HG03139 (cell line): Measurements from ENCODE around the gene CCDC57.

Source experiments
- ATAC-seq: cut with Tn5 transposase; IDR thresholded peaks from one replicate; pipeline ENCODE4 v1.9.1; 2021; ENCODE audit not compliant: unreplicated experiment

The CCDC57 gene

DNA sequence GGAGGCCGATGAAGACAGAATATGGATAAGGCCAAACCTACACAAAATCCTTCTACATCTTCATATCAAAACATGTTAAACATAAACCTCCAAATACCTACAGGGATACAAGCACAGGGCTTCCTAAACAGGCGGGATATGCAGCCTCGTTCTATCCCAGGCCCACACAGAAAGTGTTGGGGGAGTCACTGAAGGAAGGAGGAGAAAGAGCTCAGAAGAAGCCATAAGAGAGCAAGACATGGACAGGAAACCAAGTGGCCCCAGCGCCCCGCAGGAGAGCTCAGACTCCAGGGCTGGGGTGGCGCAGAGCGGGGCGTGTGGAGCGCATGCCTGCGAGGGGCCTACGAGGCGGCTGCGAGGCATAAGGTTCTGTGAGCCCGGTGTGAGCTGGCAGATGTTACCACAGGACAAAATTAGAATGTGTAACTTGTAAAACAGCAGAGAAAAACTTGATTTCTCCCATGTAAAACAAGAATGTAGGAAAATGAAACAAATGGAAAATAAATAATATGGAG is 103.6 kb downstream of the CCDC57 start:
- no peak for ATAC-seq

DNA sequence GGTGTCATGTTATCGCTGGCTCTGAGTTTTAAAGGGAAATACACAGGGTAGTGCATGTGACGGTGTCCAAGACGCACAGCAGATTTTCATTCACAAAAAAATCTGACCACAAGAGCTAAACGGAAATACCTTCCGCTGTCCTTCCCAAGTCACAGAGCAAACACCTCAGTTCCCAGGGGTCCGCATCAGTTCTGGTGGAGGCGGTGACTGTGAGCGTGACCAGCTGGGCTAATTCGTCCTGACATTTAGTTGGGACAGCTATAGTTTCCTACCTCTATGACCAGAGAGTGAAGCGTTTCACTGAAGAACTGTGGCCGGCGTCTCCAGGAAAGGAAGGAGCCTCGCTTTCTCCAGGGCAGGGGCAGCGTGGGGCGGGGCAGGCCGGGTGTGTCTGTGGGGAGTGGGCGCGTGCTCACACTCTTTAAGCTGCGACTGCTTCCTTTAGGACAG is 104.1 kb downstream of the CCDC57 start:
- no peak for ATAC-seq

DNA sequence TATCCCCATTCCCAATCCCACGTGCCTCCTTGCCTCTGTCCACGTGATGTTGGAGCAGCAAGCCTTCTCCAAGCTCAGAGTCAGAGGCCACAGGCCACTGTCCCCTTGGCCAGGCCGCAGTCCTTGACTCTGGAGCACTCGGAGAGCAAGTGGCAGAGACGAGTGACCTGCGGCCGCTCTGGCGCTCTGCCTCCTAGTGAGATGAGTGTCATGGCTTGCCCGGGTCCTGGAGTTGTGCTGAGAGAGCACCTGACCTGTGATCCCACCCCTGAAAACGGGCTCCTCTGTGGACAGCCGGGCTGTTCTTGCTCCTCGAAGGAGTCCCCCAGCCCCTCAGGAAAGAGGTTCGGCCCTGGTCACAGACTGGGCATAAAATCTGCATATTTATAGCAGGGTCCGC is 104.6 kb downstream of the CCDC57 start:
- no peak for ATAC-seq

DNA sequence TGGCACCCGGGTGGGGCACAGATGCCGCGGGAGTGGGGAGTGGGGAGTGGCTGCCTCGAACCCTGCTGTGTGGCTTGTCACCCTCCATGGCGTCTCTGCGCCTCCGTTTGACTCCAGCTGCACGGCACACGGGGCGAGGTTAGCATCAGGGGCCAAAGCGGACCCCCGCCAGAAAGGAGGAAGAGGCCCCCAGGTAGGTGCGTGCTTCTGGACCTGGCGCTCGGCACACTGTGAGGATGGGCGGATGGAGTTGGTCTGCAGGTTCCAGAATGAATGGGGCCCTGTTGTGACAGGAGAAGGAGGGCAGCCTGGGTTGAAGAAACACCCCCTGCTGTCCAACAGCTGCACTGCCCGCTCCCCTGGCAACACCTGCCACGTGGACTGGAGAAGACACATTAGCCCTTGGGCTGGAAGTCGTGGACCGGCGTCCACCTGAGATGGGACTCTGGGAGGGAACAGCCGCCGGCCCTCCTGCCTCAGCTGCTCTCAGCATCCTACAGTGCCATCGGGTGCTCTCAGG is 105.2 kb downstream of the CCDC57 start:
- ATAC-seq: no peak

DNA sequence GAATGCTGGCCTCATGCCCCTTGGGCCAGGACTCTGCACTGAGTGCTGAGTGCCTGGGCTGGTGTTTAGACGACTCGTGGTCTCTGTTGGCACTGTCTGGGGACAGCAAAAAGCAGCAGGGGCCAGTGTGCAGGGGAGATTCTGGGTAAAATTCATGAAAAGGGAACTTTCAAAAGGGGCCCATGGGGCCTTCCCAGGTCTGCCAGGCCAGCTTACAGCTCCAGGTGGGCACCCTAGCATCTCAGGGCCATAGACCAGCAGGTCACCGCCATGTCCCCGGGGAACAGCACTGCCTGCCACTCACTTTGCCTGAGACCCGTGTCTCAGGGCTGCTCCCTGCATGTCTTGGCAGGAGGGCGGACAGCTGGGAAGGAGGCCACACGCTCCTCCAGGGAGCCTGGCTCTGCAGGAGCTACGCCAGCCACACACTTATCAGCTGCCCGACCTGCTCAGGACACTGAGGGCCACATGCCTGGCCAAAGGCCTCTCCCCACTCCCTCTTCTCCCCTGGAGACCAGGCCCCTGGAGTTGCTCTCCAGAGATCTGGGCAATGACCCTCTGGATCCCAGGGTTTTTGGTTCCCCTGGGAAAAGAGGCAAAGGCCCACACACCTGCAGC is 105.8 kb downstream of the CCDC57 start:
- ATAC-seq: no peak

DNA sequence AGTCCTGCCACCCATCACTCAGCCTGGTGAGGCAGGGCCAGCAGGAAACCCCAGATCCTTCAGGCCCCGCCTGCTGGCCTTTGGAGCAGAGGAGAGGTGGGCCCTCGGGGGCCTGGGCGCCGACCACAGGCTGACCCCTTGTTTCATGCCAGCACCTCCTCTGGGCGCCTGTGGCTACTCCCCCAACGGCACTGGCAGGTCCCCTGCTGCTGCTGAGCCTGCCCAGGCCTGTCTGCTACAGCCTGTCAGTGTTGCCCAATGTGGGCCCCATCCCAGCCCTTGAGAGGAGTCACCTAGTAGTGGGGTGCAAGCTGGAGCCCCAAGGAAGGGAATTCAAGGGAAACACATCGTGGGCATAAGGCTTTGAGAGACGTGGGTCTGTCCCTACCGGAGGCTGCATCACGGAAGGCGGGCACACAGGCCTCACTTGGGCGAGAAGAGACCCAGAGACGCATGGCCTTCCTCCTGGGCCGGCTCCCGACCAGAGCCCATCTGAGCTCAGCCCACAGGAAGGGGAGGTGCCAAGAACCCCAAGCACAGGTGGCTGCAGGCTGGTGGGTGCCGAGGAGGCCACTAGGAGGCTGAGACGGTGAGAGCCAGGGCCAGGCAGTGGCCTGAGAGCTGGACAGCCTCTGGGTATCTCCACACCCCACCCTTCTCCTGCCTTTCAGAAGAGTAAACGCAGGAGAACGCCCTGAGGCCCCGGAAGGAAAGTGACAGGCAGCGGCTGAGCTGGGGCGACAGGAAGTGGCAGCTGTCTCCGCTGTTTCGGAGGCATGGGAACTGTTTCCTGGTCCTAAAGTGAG is 106.6 kb downstream of the CCDC57 start:
- ATAC-seq: peak; percentile 47

DNA sequence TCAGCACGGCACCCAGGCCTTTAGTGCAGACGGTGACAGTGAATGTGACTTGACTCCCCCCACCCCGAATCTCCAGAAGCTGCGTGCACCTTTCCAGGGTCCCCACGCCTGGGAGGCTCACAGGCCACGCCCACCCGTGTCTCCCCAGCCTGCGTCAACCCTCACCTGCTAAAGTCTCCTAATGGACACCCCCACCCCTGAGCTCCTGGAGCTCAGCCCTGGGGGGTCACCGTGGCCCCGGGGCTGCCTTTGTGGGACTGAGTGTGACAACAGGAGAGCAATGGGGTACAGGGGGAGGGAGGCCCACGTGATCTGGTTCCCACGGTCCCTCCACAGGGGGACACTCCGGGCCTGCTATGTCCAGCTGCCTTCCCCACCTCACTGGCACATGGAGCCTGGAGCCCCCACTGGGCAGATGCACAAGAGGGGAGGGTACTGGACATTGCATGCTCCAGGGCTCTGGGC is 107.2 kb downstream of the CCDC57 start:
- no peak for ATAC-seq

DNA sequence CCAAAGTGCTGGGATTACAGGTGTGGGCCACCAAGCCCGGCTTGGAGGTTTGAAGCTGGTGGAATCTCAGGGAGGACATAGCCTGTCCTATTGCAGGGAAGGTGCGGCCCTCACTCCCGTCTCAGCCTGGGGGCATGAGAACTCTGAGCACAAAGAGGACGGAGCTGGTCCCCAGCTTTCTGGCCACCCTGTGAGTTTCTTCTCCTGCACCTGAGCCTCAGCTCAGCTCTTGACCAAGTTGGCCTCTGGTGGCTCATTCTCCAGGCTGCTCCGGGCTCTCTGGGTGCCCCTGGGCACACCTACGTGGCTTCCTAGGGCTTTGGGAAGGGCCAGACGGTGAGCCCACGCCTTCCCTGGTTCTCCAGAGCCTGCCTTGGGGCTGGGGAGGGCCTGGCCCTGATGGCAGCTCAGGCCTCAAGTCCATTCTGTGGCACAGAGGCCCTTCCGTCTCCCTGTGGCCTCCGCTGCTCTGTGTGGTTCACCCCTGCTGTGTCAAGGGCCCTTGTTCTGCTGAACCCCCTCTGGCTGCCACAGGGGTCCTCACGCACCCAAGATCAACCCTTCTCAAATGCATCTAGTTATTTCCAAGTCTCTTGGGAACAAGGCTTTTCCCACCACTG is 107.7 kb downstream of the CCDC57 start:
- ATAC-seq: no peak

DNA sequence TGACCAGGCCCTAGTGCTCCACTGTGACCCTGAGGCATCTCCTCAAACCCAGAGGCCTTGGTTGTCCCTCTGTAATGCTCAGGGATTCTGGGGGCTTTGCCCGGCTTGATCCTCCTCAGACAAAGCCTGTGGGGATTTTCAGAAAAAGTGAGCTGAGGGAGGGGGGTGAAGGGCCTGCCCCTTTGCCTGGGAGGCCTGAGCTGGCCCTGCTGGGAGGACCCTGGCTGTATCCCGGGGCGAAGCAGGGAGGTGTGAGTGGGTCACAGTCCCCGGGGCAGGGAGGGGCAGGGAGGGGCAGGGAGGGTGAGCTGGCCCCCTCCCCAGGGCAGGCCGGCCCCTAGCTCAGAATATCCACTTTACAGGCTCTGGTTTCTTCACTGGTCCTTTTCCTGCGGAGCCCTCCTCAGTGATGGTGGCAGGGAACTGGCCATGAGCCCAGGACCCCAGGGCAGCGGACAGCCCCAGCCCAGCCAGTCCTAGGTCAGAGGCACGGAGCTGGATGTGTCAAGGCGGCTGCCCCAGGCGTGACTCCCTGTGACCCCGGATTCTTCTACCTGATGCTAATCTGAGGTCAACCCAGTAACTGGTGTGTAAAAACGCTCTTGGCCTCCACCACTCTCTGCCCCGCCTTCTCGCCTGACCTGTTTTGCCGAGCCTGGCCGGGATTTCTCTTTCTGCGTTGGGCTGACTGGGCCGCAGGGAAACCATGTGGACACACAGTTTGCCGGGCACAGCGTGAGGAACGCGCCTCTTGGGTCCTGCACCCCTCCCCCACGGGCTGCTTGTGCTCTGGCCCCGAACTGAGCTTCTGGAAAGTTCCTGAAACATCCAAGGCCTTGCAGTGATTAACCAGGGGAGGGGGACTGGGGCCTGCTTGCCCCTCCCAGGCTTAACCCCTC is 108.8 kb downstream of the CCDC57 start:
- no peak for ATAC-seq

DNA sequence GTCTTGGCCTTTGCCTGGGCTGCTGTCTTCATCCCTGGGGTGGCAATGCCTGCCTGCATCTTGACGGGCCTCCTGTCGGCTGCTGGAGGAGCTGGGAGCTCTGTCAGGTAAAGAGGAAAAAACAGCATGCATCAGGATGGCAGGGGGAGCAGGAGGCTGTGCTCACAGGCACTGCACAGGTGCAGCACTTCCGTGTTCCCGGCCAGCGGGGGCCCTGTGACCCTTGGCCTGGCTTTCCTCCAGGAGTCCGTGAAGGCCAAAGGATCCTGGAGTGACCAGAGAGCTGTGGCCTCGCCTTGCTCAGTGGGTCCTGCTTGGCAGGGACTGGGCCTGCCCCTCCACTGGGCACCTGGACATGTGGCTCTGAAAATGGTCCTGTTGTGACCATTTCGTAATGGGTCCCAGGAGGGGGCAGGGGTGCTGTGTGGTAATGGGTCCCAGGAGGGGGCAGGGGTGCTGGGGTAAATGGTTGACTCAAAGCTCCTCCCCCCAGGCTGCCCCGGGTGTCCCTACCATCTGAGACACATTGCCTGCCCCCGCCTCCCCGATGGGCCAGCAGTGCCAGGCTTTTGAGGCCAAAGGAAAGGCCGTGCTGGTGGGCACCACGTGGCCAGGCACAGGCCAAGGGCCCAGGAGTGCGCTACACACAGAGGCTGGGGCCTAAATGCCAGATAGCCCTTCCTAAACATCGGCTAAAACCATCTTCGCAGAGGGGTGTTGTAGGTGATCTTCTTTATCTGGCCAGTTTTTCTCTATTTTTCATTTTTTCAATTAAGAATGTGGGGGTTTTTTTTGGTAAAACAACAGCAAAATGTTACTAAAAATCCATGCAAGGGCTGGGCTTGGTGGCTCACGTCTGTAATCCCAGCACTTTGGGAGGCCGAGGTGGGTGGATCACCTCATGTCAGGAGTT is 110.6 kb downstream of the CCDC57 start:
- no peak for ATAC-seq

DNA sequence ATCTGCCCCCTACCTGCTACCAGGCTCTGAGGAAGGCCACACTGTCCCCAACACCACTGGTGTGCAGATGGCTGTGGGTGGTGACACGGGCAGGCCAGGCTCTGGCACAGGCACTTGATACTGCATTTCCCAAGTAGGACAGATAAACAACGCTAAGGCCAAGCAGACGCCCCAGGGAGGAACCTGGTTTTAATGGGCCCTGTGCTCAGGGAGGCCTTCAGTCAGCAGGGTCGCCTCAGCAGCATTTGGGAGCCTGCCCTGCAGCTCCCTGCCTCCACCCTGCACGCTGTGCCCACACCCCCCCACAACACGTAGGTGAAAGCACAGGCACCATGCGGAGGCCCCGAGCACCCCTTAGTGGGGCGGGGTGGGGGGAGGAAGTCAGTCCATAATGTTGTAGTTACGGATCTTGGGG is 111.3 kb downstream of the CCDC57 start:
- no peak for ATAC-seq

DNA sequence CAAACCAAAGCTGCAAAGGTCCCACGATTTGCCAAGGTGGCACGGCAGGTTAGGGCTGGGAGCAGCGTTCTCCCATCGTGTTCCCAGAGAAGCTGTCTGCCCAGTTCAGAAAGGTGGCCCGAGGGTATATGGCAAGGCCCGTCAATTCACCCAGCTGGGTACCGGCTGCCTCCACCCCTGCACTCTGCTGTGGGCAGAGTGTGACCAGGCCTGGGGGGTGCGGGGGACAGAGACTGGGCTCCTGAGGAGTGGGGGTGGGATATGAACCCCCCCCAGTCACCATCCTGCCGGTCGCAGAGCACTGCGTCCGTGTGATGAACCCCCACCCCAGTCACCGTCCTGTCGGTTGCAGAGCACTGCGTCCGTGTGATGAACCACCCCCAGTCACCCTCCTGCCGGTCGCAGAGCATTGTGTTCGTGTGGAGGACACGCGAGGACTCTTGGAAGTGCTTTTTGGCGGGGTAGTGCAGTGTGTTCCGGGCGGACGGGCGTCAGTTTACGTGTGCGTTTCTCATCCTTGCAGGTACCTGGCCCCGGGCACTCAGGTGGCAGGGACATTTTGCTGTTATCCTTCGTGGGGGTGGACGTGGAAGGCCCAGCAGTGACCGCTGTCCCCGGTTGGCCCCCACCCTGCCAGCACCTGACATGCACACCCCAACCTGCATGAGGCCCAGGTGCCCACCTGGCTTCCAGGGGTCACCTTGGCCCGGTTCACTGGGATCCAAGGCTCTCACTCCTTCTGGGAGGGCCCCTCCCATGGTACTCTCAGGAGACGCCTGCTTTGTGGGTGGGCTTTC is 111.9 kb downstream of the CCDC57 start:
- no peak for ATAC-seq

DNA sequence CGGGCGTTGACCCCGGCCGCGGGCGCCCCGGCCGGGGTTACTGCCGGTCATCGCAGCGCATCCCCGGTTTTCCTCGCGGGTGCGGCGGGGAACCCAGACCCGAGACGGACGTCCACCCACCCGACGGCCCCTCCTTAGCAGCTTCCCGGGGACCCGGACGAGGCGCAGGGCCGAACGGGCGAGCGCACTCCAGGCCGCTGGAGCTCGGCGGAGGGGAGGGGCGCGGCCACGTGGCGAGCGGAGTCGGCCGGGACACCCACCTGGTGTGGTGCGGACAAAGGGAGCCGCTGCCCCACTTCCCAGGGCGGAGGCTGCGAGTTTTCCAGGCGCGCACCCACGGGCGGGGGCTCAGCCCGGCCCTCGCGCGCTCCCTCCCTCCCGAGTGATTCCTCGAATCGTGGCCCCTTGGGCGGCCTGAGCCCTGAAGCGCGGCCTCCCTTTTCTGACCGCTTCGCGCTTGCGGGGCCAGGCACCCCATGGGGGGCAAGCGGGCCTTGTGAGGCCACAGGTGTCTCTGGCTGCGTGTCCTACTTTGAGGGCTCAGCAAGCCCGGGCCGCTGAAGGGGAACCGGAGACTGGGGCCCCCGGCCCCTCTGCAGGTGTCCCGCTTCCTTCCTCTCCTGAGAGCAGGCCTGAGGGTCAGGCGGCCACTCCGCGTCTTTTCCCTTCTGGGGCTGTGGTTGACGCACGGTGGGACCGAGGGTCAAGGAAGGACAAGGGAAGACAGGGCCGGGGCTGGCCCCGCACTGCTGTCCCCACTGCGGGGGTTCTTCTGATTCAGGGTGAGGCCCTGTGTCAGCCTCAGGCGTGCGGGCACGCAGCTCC is 113.5 kb downstream of the CCDC57 start:
- ATAC-seq: no peak

DNA sequence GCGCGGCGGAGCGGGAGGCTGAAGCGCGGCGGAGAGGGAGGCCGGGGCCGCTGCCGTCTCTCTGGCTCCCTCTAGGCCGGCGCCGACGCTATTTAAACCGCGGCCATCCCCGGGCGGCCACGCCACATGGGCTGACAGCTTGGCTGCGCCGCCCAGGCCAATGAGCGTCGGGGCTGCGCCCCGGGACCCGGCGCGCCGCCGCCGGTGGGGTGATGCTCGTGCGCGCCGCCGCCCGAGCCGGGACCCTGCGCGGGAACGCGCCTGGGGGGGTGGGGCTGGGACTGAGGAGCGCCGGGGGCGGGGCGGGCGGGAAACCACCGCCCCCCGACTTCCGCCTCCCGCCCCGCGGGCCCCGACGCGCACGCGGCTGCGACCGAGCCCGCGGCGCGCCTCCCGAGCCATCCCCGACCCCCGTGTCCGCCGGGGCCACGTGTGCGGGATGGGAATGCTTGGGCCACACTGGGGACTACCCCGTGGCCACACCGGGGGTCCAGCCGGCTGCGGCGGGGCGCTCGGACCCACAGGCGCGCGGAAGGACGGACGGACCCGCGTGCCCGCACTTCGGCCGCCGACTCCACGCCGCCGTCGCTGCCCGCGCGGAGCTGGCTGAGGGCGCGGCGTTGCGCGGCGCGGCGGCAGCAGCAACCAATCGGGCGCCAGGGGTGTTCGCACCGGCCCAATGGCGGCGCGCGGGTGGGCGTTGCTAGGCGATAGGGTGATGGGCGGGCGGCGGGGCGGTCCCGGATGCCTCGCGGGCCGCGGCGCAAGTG is 114.3 kb downstream of the CCDC57 start, which contains the start of gene FASN:
FASN (minus strand) TSS at position 68 of the 770 bp plus-strand sequence. CDS start 1,791 bp downstream, outside the sequence.
- peak; percentile 67 for ATAC-seq

DNA sequence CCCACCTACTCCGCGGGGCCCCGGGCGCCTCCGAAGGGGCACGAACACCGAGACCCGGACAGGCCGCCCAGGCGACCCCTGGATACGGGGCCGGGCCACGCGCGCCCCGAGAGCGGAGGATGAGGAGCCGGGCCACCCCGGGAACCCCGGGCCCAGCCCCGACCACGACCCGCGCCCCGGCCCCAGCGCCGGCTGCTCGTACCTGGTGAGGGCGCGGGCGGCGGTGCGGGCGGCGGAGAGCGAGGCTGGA is 114.8 kb downstream of the CCDC57 start:
- ATAC-seq: no peak

DNA sequence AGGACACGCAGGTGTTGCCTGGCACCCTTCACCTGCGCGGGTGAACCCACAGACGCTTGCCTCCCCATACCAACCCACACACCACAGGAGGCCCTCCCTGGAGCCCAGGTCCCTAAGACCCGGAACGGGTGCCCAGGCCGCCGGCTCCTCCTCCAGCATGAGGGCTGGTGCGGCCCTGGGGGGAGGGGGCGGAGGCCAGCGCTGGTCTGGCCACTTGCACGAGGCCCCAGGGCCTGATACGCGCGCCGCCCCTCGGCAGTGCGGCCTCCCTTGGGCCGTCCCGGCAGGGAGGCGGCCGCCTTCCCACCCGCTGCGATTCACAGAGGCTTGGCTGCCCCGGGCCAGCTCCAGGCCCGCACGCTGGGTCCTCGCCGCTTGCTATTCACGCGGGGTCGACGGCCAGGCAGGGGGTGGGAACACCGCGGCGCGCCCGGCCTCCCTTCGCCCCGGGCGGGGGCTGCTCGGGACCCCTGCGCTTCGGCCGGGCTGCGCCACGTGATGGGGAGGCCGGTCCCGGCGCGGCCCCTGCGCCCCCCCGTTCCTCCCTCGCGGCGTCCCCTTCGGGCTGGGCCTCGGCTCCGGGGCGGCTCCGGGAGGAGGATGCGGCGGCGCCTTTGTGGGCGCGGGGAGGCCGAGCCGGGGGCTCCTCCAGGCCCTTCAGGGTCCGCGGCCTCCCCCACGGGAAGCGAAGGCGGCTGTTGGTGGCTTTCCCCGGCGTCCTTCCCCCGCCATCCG is 115.3 kb downstream of the CCDC57 start:
- no peak for ATAC-seq
